HG03103 (cell line): Measurements from ENCODE around the gene ROPN1B.
A peak's percentile ranks its signal among the peaks of the same experiment; 100 is the strongest.
"Not testable (repeated sequence)": the region's sequence is repeated elsewhere in the genome, so short reads cannot be mapped to it uniquely, and the experiment has no call there.

Experiments used
- ATAC-seq: cut with Tn5 transposase; IDR thresholded peaks from one replicate; pipeline ENCODE4 v1.9.1; 2021; ENCODE audit warnings: low read depth; ENCODE audit not compliant: unreplicated experiment

ROPN1B gene

DNA sequence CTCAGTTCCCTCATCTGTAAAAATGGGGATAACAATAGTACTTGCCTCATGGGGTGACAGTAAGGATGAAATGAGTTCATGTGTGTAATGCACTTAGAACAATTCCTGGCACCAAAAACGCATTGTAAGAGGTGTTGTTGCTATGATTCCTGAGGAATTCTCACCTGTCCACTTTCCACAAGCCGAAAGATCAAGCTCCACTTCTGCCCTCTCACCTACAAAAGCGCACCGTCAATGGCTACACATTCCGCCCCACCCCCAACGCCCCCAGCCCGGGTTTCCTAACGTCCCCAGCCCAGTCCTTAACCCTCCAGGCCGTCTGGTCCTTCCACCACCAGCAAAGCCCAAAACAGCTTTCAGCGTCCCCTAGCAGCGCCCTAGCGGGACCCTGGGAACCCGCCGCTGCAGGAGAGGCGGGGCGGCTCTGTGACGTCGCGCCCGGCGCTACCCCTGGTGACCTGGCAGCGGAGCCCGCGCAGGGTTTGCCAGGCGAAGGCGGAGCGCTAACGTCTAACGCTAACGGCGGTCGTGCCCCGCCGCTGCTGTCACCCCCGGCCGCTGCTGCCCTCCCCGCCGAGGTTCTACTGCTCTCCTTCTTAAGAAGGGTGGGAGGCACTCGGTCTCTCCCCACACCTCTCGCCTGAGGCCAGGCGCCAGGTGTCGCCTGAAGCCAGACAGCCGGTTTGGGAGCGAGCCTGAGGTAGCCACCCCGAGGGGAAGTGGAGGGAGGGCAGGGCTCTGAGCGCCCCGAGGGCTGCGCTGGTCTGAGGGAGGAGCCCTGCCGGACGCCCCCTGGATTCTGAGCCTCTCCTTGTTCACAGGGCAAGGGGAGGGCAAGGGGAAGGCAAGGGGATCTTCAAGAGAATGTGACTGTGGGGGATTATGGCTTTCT, at the start of gene ROPN1B:
Gene ROPN1B, plus strand, starts transcription at position 478 of the 892 bp plus-strand sequence. CDS start 2,877 bp downstream, outside the sequence.
- peak; percentile 54 for ATAC-seq

DNA sequence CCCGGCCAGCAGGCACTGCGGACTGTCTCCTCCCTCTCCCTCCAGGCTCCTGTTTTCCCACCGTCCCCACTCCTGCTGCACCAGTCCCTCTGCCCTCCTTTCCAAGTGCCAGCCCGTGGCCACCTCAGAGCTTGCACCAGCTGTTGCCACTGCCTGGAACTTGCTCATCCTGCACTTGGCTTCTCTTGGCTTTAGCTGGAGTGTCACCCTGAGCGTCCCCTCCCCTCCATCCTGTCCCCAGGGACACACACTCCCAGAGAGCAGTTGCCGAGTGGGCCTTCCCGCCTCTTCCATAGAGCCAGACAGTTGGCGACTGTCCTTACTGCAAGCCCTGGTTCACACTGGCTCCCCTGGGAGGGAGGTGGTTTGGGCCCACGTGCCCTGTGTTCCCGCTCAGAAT, 48.8 kb upstream of the ROPN1B start:
- ATAC-seq, result not testable (repeated sequence)

DNA sequence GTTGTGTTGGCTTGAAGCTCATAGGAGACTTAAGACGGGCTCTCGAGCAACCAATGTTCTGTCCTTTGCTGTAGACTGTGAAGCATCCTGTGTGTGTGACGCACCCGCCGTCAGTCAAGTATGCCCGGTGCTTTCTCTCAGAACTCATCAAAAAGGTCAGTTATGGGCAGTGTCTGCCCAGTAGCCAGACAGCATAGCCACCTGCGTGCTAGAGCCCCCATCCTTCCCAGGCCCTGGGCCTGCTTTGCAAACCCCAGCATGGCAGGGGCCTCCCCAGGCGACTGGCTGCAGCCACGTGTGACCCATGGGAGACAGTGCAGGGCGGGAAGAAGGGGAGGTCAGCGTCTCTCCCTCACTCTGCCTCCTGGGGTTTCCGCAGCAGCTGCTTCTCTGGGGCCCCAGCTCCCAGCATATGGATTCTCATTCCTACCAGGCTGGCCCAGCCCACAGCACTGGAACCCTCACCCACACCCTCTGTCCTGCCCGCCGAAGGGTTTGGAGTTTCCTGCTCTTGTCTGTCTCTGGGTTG, 48.2 kb upstream of the ROPN1B start:
- not testable (repeated sequence) for ATAC-seq

DNA sequence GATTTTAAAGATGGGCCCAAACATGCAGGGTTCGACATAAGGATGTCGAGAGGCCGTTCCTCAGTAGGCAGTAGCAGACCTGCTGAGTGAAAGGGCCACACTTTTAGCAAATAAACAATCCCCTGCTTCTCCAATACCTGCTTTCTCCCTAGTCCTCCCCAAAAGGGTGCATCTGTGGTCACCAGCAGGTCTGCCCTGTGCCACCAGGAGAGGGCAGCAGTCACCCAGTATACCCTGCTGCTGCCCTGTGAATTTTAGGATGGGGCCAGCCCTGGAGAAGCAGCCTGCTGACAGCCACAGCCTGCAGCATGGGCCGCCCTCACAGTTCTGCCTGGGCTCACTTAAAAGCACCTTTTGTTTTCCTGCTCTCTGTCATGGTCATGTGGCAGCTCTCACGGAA, 47.3 kb upstream of the ROPN1B start:
- ATAC-seq, result not testable (repeated sequence)

DNA sequence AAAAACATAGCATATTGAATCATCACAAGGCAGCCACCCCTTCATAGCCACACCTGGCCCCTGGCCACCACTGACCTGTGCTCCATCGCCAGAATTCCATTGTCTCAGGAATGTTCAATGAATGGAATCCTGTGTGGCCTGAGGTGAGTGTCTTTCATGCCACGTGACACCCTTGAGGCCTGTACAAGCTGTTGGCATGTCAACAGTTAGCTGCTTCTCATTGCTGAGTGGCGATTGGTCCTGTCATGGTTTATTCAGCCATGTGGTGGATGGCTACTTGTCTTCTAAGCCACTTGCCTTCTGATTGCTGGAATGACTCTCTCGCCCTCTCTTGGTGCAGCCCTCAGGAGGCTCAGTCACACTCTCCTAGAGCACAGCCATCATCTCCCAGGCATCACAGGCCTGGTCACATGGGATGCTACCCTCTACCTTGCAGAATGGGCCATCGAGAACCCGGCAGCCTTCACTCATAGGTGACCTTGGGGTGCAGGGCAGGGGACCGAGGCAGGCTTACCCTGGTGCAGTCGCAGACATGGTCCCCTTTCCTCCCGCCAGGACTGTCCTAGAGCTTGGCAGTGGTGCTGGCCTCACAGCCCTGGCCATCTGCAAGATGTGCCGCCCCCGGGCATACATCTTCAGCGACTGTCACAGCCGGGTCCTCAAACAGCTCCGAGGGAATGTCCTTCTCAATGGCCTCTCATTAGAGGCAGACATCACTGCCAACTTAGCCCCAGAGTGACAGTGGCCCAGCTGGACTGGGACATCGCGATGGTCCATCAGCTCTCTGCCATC, 45.5 kb upstream of the ROPN1B start:
- ATAC-seq, result not testable (repeated sequence)

DNA sequence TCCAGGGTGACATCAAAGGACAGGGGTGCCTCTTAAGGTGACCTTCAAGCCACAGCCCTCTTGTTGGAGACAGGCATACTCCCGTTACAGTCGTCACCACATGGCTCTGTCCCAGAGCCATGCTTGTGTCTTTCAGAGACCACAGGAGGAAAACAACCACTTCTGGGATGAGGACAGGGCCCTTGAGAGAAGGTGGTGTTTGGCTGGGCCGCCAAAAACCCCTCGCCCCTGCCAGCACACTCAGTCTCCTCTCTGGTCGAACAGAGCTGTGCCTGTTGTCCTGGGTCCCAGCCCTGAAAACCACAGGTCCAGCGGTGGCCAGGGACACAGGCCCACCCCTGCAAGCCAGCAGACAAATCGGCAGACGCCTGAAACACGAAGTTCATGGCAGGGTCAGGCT, 44.7 kb upstream of the ROPN1B start:
- not testable (repeated sequence) for ATAC-seq

DNA sequence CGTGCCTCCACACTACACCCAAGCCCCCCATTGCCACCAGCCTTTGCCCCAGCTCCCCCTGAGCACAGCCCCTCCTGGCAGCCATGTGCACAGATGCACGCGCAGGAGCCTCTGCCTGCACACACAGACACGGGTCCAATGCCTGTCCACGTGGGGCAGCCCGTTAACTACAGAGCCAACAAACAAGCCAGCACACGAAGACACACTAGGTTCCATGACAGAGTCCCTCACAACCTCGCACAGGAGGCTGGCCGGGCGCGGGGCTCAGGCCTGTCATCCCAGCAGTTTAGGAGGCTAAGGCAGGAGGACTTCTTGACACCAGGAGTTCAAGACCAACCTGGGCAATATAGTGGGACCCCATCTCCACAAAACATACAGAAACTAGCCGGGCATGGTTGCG, 43.3 kb upstream of the ROPN1B start:
- not testable (repeated sequence) for ATAC-seq

DNA sequence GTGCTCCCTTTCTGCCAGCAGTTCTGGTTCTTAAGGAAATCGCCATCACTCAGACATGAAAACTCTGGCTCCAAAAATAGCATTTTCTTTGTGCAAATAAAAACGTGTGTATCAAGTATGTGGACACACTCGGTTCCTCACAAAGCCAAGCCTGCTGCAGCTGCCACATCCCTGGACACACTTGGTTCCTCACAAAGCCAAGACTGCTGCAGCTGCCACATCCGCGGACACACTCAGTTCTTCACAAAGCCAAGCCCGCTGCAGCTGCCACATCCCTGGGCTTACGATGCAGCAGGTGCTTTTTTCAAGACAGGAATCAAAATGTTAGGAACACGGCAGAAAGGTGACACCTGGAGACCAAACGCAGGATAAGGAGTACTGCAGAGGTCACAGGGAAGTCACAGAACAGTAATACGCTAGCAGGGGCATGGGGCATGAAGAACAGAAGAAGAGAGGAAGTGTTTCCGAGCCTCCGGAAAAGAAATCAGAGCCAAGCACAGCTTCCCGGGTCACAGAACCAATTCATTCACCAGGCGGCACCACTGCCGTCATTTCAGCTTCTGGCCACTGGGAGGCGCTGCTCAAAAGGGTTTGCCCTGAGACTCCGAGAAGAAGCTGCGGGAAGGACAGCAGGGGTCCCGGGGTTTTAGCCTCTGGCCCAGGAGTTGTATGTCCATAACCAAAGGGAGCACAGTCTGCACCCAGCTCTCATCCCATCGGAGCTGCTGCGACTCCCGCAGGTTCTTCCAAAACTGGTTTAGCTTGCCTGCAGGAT, 40.0 kb upstream of the ROPN1B start:
- not testable (repeated sequence) for ATAC-seq

DNA sequence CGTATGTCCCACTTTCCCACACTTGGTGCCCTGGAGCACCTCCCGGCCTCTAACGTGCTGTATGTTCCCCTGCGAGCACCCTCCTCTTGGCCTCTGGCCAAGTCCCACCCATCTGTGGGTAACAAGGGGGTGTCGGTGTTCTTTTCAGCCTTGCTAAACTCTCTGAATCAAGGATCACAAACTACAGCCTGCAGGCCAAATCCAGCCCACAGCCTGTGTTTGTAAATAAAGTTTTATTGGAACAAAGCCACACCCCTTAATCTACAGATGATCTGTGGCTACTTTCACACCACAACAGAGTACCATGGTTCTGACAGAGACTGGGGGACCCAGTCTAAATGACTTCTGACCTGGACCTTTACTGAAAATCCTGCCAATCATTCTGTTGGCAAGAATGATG, 39.2 kb upstream of the ROPN1B start:
- not testable (repeated sequence) for ATAC-seq

DNA sequence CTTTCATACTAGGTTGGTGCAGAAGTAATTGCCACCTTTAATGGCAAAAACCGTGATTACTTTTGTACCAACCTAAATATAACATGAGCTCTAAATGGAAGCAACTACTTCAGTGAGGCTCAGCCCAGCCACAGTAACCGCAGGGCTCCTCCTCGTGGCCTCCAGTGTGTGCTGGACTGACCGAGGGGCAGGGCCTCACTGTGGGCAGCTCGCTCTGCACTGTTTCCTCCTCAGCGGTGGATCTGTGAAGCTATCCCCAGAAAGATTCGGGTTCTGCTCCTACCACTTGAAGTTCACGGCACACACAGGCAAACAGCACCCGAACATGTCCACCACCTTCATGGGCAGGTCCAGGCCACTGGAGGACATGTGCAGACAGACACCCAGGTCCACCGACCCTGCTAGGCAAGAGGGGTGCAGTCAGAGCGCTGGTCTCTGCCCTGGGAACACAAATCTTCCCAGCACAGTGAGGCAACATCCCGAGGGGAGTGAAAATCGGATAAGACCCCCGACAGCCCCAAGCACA, 37.6 kb upstream of the ROPN1B start:
- not testable (repeated sequence) for ATAC-seq

DNA sequence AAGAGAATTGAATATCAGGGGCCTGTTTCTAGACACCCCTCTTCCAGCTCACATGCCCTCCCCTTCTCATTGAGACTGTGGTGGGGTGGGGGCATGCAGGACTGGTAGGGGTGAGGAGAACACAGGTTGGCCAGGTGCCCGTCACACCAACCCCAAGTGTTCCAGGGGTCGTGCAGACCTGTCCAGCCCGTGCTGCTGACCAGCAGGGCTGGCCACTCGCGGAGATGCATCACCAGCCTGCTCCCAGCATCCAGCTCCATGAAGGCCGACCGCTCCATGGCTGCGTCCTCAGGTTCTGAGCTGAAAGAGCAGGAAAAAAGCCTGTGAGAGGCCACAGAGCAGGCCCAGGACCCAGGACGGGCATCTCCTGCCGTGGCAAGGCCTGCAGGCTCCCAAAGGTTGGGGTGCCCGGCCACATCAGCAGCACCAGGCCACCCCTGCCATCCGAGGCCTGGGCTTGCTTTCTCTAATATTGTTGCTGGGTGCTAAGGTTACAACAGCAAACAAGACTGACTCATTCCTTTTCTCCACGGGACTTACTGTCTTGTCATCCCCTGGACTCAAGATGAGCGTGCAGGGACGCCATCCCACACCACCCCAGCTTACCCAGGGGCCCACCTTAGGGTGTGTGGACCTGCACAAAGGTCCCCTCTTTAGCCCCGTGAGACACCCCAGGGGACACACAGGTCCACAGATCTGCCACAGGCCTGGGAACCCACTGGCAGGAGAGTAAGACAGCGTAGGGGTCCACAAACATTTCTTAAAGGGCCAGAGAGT, 35.4 kb upstream of the ROPN1B start:
- ATAC-seq, result not testable (repeated sequence)

DNA sequence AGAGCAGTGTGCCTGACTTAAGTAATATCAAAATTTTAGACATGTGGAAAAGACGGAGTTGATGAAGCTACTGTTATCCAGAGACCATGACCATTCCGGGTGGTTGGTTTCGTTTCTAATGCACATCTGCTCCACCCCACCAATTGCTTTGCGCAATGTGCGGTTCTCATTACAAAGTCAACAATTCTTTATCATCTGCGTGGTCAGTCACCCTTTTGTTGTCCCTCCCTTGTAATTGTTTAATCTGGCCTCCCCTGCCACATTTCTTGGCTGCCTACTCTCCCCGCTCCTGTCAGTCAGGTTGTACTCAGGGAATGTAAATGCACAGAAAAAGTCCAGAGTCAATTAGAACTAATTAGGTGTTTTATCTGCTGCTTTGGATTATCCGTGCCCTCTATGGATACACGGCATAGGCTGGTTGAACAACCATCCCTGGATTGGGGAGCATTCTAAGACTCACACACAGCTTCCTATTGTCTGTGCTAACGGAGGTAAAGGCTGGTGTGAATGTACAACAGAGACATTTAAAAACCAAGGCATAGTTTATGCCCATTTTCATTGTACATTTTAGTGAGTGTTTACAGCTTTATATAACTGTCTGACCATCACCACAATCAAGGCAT, 33.6 kb upstream of the ROPN1B start:
- not testable (repeated sequence) for ATAC-seq

DNA sequence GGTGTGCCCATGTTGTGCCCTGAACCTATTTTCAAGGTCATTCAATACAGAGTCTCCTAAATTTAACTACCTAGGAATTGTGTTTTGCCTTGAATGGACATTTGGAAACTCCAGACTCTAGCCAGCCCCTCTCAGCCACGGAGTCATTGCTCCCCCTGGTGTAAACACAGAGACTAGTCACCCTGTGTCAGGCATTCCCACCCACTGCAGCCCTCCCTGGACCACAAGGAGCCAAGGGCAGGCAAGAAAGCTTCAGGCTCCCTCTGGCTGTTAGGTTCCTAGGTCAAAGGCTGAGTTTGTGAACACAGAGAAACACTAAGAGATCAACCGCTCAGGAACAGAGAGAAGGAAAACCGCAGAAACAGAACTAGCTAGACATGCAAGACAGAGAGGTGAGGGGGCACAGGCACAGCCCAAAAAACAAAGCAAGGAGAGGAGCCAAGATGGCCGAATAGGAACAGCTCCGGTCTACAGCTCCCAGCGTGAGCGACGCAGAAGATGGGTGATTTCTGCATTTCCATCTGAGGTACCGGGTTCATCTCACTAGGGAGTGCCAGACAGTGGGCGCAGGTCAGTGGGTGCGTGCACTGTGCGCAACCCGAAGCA, 32.7 kb upstream of the ROPN1B start:
- ATAC-seq, result not testable (repeated sequence)

DNA sequence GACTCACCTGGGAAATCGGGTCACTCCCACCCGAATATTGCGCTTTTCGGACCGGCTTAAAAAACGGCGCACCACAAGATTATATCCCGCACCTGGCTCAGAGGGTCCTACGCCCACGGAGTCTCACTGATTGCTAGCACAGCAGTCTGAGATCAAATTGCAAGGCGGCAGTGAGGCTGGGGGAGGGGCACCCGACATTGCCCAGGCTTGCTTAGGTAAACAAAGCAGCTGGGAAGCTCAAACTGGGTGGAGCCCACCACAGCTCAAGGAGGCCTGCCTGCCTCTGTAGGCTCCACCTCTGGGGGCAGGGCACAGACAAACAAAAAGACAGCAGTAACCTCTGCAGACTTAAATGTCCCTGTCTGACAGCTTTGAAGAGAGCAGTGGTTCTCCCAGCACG, 32.1 kb upstream of the ROPN1B start:
- not testable (repeated sequence) for ATAC-seq

DNA sequence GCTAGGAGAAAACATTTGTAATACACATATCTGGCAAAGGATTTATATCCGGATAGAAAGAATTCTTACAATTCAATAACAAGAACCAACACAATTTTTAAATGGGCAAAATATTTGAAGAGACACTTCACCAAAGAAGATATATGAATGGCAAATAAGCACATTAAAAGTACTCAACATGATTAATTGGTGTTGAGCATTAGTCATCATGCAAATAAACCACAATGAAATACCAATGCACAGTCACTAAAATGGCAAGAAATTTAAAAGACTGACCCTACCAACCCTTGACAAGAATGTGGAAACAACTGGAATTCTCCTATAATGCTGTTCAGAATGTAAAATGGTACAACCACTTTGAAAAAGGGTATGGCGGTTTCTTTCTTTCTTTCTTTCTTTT, 21.2 kb upstream of the ROPN1B start:
- ATAC-seq, result not testable (repeated sequence)

DNA sequence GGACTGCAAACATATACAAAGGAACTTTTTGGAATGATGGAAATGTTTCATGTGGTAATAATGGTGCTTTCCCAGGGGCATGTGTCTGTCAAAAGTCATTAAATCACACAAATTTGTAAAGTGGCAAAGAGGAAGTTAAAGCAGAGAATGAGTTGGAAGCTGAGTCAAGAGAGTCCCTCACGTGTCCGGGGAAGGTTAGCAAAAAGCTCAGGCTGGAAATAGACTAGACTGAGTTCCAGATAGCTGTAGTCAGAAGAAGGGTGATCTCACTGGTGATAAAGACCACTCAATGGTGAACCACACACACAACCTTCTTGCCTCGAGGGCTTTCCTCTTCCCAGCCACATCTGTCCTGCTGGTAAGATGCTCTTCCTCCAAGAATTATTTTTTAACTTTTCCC, 20.1 kb upstream of the ROPN1B start:
- not testable (repeated sequence) for ATAC-seq

DNA sequence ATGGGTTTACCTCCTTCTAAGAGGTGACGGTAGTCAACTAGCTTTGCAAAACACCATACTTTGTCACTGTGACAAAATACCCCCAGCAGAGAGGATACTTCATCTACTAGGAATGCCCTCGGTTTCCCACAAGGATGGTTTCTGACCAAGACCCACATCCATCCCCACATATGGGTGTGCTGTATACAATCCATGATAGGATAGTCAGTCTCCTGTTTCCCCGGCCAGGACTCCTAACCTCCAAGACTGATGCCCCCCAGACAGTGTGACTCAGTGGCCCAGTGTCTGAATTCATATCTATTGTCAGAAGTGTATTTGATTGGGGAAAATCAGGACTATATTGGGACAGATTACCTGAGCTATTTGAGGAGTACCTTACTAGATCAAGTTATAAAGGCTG, 17.8 kb upstream of the ROPN1B start:
- not testable (repeated sequence) for ATAC-seq

DNA sequence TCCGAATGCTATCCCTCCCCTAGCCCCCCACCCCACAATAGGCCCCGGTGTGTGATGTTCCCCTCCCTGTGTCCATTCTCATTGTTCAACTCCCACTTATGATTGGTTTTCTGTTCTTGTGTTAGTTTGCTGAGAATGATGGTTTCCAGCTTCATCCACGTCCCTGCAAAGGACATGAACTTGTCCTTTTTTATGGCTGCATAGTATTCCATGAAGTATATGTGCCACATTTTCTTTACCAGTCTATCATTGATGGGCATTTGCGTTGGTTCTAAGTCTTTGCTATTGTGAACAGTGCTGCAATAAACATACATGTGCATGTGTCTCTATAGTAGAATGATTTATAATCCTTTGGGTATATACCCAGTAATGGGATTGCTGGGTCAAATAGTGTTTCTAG, 12.0 kb upstream of the ROPN1B start:
- ATAC-seq, result not testable (repeated sequence)
